Astrocyte of the spinal cord (primary cell): Measurements from ENCODE around the gene CTDSP1.

Source experiments
- DNase-seq: peaks from one replicate; pipeline ENCODE4 v3.0.0; 2011; ENCODE audit warnings: low read depth, low spot score
- H3K4me3 ChIP-seq: 2 replicates; pipeline ENCODE4 v1.5.1; 2011; ENCODE audit warnings: low read depth, mild to moderate bottlenecking, low read length, moderate library complexity
- in situ Hi-C: cut with HindIII; loops from 2 replicates; pipeline ENCODE4 v1.10.0; 2017; ENCODE audit warnings: low sequenced_read_pairs
- TF ChIP-seq, protein P1 (sequence below): IDR thresholded peaks from 2 replicates; pipeline ENCODE4 v1.5.1; 2012; ENCODE audit warnings: low read depth, mild to moderate bottlenecking, low read length, inconsistent platforms

The CTDSP1 gene

GRCh38 chr2:218395090-218395444 is 4.6 kb upstream of the CTDSP1 start:
- H3K4me3 ChIP-seq = no peak overlapping the region
- TF ChIP-seq, protein P1, sequence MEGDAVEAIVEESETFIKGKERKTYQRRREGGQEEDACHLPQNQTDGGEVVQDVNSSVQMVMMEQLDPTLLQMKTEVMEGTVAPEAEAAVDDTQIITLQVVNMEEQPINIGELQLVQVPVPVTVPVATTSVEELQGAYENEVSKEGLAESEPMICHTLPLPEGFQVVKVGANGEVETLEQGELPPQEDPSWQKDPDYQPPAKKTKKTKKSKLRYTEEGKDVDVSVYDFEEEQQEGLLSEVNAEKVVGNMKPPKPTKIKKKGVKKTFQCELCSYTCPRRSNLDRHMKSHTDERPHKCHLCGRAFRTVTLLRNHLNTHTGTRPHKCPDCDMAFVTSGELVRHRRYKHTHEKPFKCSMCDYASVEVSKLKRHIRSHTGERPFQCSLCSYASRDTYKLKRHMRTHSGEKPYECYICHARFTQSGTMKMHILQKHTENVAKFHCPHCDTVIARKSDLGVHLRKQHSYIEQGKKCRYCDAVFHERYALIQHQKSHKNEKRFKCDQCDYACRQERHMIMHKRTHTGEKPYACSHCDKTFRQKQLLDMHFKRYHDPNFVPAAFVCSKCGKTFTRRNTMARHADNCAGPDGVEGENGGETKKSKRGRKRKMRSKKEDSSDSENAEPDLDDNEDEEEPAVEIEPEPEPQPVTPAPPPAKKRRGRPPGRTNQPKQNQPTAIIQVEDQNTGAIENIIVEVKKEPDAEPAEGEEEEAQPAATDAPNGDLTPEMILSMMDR = no peak
- no peak for DNase-seq
- in situ Hi-C loops = no loop called here

GRCh38 chr2:218395456-218395825 is 4.2 kb upstream of the CTDSP1 start:
- in situ Hi-C loops = no loop called here
- H3K4me3 ChIP-seq = peak overlapping the region; percentile 74
- TF ChIP-seq, protein P1 = no peak
- no peak for DNase-seq

GRCh38 chr2:218395826-218396687 is 3.6 kb upstream of the CTDSP1 start:
- peak; percentile 99 for DNase-seq
- TF ChIP-seq, protein P1 = peak; percentile 80
- in situ Hi-C loops = no loop called here
- peak overlapping the region; percentile 74 for H3K4me3 ChIP-seq

- H3K4me3 ChIP-seq = peak overlapping the region; percentile 74
- TF ChIP-seq, protein P1 = no peak
- peak; percentile 74 for DNase-seq
- in situ Hi-C loops = no loop called here
Measured at GRCh38 chr2:218396688-218397462, 2.8 kb upstream of the CTDSP1 start.

DNA sequence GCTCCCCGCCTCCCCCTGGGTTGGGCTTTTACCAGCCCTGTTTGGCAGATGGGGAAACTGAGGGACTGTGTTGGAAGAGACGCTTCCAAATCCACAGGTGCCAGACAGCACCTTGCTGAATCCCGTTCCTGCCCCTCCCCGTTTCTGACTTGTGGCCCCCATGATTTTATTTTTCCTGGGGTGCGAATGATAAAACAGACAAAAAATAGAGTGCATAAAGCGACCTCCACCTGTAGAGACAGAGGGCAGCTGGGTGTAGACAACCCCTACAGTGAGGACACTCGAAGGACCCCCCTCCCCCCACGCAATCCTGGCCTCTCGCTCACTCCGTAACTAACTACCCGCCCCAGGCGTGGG is 2.2 kb upstream of the CTDSP1 start:
- no peak for DNase-seq
- H3K4me3 ChIP-seq = peak overlapping the region; percentile 74
- TF ChIP-seq, protein P1 = no peak
- in situ Hi-C loops = no loop called here

- DNase-seq = peak; percentile 68
- peak overlapping the region; percentile 74 for H3K4me3 ChIP-seq
- TF ChIP-seq, protein P1 = no peak
- in situ Hi-C loops = no loop called here
Measured at GRCh38 chr2:218397820-218398436, 1.7 kb upstream of the CTDSP1 start.
